PFSK-1 (cell line): ENCODE results near the gene LRRC32.

Experiments
- POLR2AphosphoS5 ChIP-seq: IDR thresholded peaks from 2 replicates; pipeline ENCODE4 v1.6.1; 2012; ENCODE audit warnings: low read depth, mild to moderate bottlenecking, control low read depth, low read length, moderate library complexity
- TAF1 ChIP-seq: IDR thresholded peaks from 2 replicates; pipeline ENCODE4 v1.6.1; 2012; ENCODE audit warnings: low read length, control low read depth, borderline replicate concordance; ENCODE audit not compliant: insufficient read depth

DNA sequence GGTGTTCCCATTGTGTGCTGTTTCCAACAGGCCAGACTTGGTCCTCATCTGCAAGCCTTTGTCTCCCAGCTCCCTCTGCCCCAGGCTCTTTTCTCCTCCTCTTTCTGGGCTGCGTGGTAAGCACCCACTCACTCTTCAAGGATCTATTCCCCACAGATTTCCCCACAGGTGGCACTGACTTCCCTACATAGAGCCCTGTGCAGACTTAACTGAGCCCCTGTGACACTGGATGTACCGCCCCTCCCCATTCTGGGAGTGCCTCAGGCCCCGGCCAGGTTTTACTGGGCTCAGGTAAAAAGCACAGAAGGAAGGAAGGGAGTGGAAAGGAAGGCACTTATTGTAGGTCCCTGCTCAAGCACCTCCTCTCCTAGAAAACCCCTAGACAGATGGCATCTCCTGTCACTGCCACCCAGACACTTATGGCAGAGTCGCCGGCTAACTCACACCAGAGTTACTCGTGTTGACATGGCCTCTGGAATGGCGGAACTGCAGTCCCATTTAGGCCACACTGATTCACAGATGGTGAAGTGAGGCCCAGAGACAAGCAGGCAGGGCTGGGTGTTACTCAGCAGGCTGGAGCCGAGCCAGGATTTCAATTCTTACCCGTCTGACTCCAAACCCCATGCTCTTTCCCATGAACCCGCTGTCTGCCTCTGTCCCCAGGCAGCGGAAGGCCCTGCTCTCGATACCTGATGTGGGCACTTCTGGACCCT lies 47.2 kb downstream of the LRRC32 start:
- TF ChIP-seq POLR2AphosphoS5: no peak
- no peak for TF ChIP-seq TAF1
